HEK293T (cell line): ENCODE measurements around the gene INTS7.

ENCODE experiments used
- FOXA1 ChIP-seq: fragments of 450-650 bp; IDR thresholded peaks from 2 replicates; pipeline ENCODE4 v1.6.1; 2016; ENCODE audit warnings: mild to moderate bottlenecking
- FOXM1 ChIP-seq: fragments of 450-650 bp; IDR thresholded peaks from 2 replicates; pipeline ENCODE4 v1.6.1; 2017; ENCODE audit warnings: mild to moderate bottlenecking, borderline replicate concordance
- PKNOX1 ChIP-seq: fragments of 450-650 bp; IDR thresholded peaks from 2 replicates; pipeline ENCODE4 v1.6.1; 2016

GRCh38 chr1:211892577-211892976 lies 142.8 kb downstream of the INTS7 start:
- no peak for TF ChIP-seq FOXA1
- TF ChIP-seq PKNOX1 = no peak
- TF ChIP-seq FOXM1 = no peak
